Head of caudate nucleus (tissue), 42 donors: ENCODE data around the gene GABBR2.
"Not testable (repeated sequence)": the region's sequence is repeated elsewhere in the genome, so short reads cannot be mapped to it uniquely, and the experiment has no call there.

Experiments used
- DNase-seq, 42 donors: peaks; one replicate each; pipeline versions ENCODE4 v3.0.0 to v3.0.0-alpha.2; 2020 to 2021; ENCODE audit warnings: mixed read lengths in 7 of 42
- intact Hi-C: fragments of 100-400 bp; cut with DNase I; formaldehyde crosslinking; loops from one replicate; pipeline ENCODE4 v1.15.0; 2022

Gene GABBR2

DNA sequence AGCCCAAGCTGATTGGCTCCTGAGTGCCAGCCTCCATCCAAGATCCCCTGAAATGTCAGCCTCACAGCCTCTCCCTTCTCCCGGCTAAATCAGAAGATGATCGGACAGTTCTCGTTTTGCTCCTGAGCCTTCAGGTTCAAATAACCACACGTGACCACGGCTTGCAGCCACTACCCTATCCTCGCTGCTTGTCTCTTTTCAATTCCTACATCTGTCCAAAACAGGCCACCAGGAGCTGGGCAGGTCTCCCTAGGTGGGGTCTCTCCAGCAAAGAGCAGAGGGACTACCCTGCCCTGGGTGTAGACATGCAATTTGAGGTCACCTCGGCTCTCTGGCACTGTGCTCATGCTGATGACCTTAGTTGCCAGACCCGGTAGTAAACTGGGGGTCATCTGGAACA, 229.3 kb downstream of the GABBR2 start:
- intact Hi-C loops: no loop called here
- no peak for DNase-seq

DNA sequence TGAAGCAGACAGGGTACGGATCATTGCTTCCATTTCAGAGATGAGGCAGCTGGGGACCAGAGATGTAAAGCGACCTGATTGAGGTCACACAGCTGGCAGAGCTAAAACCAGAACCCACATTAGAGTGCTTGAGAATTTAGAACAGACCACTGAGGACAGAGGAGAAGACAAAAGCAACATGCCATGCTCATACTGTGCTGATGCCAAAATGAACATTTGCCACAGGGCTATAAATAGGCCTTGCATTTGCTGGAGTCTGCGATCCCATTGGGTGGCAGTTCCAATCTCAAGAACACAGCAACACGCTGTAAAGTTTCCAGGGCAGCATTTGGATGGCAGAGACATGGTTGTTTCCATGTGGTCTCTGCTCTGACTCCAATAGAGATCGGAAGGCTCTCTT, 230.9 kb downstream of the GABBR2 start:
- DNase-seq: peak in 1 of 42 donors; percentile 2
- intact Hi-C loops: no loop called here

- intact Hi-C loops: no loop called here
- DNase-seq: no peak
Observed at GRCh38 chr9:98472216-98472615, 236.5 kb downstream of the GABBR2 start.

DNA sequence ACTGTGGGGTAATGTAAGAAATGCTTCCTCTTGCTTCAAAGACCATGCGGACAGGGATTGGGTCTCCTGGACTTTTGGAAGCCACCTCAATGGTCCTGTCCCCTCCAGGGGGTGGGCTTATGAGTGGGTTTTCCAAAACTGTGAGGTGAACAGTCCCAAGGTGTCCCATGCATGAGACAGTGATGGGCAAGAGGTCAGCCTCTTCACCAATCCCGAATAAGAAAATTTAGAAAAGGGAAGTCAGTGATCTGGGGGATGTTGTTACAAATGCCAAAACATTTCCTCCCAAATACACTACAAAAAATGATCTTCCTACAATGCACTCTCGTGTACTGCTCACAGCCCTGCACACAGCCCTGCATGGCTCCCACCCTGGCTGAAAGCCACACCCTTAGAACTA, 237.6 kb downstream of the GABBR2 start:
- intact Hi-C loops: no loop called here

GRCh38 chr9:98468567-98469239, 240.0 kb downstream of the GABBR2 start:
- no peak for DNase-seq
- intact Hi-C loops: no loop called here

More for the DNA sequence above, 237.6 kb downstream of the GABBR2 start:
- DNase-seq: no peak

GRCh38 chr9:98465799-98466198, 242.9 kb downstream of the GABBR2 start:
- DNase-seq: no peak
- intact Hi-C loops: no loop called here

DNA sequence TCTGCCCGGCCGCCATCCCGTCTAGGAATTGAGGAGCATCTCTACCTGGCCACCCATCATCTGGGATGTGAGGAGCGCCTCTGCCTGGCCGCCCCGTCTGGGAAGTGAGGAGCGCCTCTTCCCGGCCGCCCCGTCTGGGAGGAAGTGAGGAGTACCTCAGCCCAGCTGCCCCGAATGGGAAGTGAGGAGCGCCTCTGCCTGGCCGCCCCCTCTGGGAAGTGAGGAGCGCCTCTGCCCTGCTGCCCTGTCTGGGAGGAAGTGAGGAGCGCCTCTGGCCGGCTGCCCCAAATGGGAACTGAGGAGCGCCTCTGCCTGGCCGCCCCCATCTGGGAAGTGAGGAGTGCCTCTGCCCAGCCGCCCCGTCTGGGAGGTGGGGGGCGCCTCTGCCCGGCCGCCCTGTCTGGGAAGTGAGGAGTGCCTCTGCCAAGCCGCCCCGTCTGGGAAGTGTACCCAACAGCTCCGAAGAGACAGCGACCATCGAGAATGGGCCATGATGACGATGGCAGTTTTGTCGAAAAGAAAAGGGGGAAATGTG, 244.5 kb downstream of the GABBR2 start:
- DNase-seq, intact Hi-C loops: not testable (repeated sequence)

DNA sequence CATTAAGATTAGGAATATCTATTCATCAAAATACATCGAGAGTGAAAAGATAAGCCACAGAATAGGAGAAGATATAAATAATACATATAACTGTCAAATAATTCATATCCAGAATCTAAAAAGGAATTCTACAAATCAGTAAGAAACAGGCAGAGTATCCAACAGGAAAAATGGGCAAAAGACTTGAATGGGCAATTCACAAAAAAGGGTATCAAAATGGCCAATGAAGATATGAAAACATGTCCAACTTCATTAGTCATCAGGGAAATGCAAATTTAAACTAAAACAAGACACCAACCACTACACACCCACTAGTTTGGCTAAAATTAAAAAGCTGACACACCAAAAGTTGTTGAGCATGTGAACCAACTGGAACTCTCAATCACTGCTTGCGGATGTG, 246.4 kb downstream of the GABBR2 start:
- no peak for DNase-seq
- intact Hi-C loops: no loop called here

GRCh38 chr9:98460704-98461103, 248.0 kb downstream of the GABBR2 start:
- intact Hi-C loops: no loop called here
- DNase-seq: no peak

- intact Hi-C loops: no loop called here
- DNase-seq: no peak
Observed at GRCh38 chr9:98457726-98458370, 250.9 kb downstream of the GABBR2 start.

DNA sequence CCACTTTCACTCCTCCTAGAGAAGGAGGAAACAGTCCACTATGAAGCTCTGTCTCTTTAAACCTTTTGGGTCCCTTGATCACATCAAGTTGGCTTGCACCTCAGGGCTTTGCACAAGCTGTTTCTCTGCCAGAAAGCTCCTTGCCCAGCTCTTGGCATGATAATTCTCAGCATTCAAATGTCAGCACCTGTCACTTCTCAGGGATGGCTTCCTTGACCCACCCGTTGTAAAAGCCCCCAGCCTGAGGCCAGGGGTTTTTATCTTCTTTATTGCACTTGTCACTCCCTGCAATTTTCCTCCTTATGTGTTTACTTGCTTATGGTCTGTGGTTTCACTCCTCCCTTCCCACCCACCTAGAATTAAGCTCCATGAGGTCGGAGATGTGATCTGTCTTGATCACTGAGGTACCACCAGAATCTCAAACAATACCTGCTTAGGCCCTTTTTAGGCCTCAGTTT, 252.6 kb downstream of the GABBR2 start:
- no peak for DNase-seq

DNA sequence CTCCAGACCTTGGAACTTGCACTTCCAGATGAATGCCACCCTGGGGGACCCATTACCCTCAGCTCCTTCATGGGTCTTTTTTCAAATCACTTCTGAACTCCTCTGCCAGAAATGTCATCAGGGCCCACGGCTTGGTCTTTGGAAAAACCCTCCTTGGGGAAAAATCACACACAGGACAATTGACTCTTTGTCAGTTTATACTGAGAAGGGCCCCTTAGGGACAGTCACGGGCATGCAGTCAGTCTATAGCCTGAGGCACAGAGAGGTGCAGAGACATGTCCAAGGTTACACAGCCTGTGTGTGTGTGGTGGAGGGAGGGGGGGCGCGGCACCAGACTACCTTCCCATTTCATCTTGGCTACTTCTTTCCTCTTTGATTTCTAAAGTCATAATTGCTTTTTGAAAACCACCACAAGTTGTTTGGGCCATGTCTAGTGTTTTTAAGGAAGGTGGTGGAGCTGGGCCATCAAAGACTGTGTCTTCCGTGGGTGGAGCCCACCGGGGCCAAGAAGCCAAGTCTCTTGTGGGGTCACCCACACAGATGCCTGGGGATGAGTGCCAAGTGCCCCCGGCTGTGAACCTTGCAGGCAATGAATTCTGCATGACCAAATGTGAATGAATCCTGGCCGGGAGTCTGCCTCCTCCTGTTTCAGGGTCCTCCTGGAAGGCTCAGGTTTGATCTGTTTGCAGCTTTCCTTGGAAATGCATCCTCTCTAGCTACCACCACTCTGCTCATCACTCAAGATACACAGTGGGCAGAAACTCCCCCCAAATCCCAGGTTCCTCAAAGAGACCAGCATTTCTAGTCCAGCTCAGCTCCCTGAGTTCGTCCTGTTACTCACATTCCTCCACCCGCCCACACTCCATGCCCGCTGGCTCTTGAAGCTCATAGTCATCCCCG, 253.2 kb downstream of the GABBR2 start:
- intact Hi-C loops: no loop called here
- no peak for DNase-seq

More for the DNA sequence above, 252.6 kb downstream of the GABBR2 start:
- intact Hi-C loops: no loop called here

- intact Hi-C loops: no loop called here
- DNase-seq: no peak
Observed at GRCh38 chr9:98453589-98454311, 255.0 kb downstream of the GABBR2 start.

GRCh38 chr9:98451576-98451975, 257.2 kb downstream of the GABBR2 start:
- intact Hi-C loops: no loop called here
- DNase-seq: no peak

- intact Hi-C loops: no loop called here
- DNase-seq: no peak
Observed at GRCh38 chr9:98450496-98450895, 258.2 kb downstream of the GABBR2 start.

DNA sequence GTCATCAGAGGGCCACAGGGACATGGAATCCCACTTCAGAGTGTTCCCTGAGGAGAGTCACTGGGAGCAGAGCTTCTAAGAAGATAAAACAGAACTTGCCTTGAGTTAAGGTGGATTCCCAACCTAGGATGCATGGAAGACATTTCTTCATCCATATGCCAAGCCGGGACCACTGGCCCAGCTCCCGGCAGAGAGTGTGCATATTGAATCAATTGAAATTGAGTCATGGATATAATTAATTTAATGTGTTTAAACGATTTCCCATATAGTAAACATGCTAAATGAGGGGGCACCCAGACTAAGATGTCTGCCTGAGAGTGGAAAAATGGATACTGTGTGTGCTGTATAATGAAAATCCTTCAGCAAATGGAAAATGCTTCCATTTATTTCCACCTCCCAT, 258.9 kb downstream of the GABBR2 start:
- DNase-seq: no peak
- intact Hi-C loops: no loop called here

DNA sequence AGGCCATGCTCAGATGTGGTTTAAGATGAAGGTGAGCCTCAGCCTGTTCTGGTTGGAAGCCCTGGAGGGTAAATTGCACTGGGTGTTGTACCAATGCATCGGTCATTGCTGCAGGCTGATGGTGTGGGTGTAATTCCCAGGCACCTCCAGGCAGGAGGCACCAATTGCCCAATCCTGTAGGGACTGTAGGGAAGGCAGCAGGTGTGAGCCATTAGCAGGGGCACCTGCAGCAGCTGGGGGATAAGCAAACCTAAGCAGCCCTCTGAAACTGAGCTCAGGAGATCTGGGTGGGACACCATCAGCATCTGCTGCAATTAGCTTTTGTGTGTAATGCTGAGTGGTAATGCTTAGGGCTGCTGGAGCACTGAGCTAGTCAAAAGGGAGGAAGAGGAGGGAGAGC, 263.2 kb downstream of the GABBR2 start:
- intact Hi-C loops: no loop called here

DNA sequence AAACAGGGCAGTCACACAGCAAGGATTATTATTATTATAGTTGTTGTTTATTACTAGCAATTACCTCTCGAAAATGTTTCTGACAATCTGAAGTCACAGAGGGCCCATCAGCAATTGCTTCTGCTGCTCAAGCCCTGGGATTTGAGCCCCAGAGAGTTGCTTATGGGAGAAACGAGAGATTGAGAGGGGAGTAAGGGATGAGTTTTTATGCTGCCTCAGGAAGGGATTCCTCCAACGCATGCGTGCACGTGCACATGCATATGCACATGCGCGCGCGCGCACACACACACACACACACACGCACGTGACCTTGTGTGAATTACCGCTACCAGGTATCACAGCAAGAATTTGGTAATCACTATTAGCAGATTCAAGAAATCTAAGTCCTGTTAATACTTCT, 264.1 kb downstream of the GABBR2 start:
- intact Hi-C loops: no loop called here

More for the DNA sequence above, 263.2 kb downstream of the GABBR2 start:
- no peak for DNase-seq

DNA sequence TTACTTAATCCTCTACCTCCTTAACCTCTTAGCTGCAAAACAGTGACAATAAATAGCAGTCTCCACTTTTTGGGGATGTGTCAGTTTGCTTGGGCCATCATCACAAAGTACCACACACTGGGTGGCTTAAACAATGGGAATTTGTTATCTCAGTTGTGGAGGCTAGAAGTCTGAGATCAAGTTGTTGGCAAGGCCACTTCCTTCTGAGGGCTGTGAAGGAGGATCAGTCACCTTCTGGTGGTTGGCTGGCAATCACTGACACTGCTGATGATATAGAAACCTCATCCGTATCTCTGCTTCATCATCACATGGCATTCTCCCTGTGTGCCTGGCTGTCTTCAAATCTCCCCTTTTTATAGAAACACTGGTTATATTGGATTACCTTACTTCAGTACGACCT, 266.2 kb downstream of the GABBR2 start:
- DNase-seq: no peak
- intact Hi-C loops: no loop called here

More for the DNA sequence above, 264.1 kb downstream of the GABBR2 start:
- DNase-seq: no peak
